NT2/D1 (cell line): ENCODE results near the gene ERC2.

ENCODE experiments used
- SUZ12 ChIP-seq: IDR thresholded peaks from 2 replicates; pipeline ENCODE4 v1.6.1; 2011; ENCODE audit not compliant: insufficient read length, insufficient read depth; ENCODE audit errors: extremely low read depth
- YY1 ChIP-seq: IDR thresholded peaks from 2 replicates; pipeline ENCODE4 v1.6.1; 2011; ENCODE audit not compliant: insufficient read length, insufficient read depth
- ZNF274 ChIP-seq: IDR thresholded peaks from 2 replicates; pipeline ENCODE4 v1.6.1; 2011; ENCODE audit warnings: mild to moderate bottlenecking, low read depth, low read length

GRCh38 chr3:55885721-55886120 lies 582.5 kb downstream of the ERC2 start:
- TF ChIP-seq SUZ12: no peak
- TF ChIP-seq ZNF274: no peak
- no peak for TF ChIP-seq YY1
